Measurements from ENCODE around the gene ASB6.

ASB6 gene, protein sequence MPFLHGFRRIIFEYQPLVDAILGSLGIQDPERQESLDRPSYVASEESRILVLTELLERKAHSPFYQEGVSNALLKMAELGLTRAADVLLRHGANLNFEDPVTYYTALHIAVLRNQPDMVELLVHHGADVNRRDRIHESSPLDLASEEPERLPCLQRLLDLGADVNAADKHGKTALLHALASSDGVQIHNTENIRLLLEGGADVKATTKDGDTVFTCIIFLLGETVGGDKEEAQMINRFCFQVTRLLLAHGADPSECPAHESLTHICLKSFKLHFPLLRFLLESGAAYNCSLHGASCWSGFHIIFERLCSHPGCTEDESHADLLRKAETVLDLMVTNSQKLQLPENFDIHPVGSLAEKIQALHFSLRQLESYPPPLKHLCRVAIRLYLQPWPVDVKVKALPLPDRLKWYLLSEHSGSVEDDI

DNA sequence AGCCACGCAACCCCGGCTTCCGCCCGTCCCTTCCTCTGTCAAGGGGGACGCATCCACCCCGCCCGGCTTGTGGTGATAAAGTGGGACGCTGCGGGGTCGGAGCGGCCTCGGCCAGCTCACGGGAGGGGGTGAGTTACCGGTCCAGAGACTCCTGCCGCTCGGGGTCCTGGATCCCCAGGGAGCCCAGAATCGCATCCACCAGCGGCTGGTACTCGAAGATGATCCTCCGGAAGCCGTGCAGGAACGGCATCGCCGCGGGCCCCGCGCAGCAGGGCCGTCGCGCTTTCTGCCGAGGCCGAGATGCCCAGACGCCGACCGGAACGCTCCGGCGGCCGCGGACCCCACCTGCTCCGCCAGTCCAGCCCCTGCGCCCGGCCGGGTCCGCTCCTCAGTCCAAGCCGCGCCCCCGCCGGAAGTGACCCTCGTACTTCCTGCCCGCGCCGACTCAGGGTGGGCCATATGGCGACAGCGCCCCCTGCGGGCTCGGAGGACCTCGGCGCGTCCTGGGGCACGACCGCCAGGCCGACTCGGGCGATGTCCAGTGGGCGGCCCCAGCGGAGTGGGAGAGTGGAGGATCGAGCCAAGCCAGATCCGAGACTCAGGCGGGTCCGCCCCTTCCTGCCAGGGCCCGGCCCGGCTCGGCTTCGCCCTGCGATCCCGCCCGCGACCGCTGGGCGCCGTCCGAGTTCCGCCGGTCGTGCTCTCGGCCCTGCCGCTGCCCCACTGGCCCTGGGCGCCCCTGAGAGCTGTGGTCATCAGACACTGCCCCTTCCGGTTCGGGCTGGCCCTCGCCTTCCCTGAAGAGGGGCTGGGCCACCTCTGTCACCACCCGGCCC is at the start of gene ASB6:
TSS of gene ASB6 (minus strand) at position 402 of the 836 bp plus-strand sequence. CDS start at position 250, 152 bp downstream.
- peak; percentile 99 for DNase-seq

DNA sequence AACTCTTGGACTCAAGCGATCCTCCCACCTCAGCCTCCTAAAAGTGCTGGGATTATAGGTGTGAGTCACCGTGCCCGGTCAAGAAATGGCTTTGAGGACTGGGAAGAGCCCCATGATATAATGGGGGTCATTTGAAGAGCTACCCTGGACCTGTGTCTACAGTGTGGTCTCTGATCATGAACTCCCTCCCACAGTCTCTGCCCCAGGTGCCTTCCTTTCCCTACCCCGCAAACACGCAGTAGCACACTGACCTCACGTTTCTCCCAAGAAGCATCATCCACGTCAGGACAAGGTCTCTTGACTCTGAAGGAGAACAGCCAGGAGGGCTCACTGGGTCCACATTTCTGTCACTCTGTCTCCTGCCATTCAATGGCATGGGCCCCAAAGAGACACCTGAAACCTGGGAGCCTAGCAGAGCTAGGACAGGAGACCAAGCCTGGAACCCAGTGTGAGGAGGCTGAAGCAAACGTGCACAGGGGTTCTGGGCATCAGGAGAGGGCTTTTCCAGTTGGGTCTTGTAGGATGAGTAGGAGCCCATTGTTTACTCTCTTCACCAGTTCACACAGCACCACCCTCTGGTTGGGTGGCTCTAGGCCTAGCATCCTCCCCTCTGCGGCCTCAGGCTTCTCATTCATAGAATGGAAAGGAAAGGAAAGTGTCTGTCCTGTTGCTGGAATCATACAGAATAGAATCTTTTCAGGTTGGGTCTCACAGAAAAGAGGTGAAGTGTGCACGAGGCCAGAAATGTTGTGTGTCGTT is 46.5 kb upstream of the ASB6 start:
- DNase-seq: no peak

DNA sequence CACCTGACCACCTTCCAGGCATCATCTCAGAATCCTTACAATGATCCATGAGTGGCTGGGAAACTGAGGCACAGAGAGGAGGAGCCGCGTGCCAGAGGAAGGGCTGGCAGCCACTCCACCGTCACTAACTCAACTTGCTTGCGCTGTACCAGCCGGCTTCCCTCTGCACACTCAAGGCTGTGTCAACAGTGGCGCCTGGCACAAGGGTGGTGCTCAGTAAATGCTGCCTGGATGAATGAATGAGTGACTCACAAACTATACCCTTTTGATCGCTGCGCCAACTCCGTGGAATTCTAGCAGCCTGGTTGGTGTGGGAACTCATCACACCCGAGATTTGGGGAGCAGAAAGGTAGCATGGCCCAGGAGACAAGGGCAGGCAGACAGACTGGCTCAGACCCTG is 45.4 kb upstream of the ASB6 start:
- DNase-seq: no peak

DNA sequence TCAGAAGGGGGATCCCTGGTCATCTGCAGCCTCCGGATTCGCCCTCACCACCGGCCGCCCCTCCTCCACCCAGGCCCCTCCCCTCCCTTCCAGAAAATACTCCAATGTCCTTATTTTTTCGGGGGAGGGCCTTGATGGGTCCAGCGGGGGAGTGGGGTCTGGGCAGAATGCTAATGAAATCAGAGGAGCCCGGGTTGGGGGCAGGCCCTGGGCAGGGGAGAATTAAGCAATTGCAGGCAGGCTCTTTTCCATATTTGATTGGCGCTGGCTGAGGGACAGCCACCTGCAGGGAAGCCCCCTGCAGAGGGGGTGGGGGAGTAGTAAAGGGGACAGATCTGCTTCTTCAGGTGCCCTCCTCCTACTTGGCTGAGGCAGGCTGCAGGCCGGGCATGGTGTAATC is 44.8 kb upstream of the ASB6 start:
- DNase-seq: no peak

DNA sequence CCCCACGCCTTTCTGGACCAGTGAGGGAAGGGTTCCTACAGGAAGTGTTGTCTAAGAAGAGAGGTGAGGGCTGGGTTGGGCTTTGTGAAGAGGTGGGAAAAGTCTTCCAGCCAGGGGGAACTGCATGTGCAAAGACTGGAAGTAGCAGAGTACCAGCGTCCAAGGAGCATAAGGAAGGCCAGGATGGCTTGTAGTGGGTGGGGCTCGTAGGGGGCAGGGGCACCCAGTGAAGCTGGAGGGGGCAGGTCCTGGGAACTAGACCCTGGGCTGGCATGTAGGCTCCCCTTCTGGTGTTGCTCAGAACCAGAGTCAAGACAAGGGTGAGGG is 43.9 kb upstream of the ASB6 start:
- DNase-seq: no peak

DNA sequence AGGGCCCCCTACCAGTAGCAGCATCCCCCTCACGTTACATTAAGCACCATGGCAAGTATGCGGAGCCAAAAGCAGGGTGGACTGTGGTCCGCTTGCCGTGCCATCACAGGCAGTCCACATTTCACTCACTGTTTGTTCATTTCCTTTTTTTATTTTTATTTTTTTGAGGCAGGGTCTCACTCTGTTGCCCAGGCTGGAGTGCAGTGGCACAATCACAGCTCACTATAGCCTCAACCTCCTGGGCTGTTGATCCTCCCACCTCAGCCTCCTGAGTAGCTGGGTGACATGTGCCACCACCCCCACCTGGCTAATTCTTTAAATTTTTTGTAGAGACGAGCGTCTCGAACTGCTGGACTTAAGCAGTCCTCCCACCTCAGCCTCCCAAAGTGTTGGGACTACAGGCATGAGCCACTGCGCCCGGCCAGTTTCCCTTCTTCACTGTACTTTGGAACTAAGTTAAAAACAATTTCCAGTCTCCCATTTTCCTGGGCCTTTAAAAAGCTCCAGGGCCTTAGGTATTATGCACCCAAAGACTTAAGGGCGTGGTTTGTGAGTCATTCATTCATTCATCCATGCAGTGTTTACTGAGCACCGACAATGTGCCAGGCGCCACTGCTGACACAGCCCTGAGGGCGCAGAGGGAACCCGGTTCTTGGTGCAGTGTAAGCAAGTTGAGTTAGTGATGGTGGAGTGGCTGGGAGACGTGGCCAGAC is 43.4 kb upstream of the ASB6 start:
- no peak for DNase-seq

DNA sequence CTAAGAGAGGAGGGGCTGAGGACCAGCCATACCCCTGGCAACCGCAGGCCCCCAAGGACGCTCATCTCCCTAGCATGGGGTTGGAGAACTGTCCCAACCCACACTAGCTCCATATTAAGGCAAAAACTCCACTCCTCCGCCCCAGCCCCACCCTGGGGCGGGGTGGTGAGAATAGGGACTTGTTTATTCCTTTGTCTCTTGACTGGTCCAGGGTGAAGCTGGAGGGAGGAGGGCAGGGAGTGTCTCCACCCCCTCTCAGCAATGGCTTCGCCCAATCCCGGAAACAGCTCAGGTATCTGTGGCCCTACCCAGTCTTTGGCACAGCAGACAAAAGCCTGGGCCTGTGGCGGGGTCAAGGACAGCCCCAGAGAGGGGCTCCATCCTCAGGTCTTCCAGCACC is 40.4 kb upstream of the ASB6 start:
- no peak for DNase-seq

DNA sequence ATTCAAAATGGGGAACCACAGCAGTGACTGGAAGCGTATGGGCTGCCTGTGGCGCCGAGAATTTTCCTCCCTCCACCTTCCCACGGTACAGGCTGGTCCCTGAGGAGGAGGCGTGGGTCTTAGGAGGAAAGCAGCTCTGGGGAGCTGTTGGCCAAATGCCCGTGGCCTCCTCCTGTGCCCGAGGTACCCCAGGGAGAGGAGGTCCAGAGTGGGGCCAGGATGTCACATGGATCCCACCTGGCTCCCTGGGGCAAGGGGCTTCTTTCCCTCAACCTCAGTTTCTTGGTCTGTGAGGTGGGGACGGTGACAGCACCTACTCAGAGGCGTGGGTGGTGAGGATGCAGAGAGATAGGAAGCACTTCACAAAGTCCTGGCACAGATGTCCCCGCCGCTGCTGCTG is 40.0 kb upstream of the ASB6 start:
- no peak for DNase-seq

DNA sequence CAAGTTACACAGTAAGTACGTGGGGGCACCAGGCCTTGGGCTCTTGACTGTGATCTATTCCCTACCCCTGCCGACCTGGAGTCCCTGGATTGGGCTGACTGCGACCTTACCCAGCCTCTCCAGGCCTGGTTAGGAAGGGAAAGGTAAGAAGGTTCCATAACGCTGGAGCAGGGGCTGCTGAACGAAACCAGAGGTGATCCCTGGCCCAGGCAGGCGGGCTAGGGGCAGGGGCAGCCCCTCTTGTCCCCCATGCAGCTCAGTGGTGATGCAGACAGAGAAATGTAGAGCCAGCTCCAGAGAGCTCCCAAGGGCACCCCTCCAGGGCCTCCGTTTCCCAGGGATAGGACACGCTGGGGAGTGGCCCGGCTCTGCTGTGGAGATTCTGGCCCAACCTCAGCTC is 37.6 kb upstream of the ASB6 start:
- no peak for DNase-seq

DNA sequence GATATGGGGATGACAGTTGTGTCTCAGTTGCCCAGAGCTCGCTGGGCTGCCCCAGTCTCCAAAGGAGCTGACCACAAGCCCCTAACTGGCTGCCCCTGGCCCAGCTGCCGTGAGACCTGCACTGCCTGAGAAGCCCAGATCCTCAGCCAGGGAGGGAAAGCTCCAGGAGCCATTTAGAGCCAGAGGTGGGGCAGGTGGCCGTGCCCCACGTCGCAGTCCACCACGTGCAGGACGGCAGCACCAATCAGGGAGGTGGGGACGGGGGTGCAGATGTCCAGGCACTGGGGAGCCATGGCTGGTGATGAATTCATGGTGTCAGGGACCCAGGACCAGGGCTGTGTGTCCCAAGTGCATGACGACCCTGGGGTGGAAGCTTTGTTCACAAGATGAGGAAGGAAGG is 36.9 kb upstream of the ASB6 start:
- DNase-seq: no peak

DNA sequence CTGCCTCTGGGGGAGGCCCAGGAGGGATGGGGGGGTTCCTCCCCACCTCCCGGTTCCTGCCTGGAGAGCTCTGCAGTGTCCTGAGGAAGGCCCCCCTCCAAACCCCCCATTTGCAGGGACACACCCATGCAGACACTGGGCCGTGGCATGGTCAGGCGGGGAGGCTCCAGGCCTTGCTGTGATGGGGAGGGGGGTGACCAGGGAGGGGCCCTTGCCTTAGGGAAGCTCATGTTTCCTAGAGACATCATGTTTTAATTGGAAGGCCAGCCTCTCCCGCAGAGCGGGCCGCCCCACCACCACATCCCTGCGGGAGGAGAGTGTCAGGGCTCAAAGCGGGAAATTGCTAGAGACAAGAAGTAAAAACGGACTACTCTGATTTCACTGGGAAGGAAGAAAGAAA is 35.5 kb upstream of the ASB6 start:
- DNase-seq: peak; percentile 40

DNA sequence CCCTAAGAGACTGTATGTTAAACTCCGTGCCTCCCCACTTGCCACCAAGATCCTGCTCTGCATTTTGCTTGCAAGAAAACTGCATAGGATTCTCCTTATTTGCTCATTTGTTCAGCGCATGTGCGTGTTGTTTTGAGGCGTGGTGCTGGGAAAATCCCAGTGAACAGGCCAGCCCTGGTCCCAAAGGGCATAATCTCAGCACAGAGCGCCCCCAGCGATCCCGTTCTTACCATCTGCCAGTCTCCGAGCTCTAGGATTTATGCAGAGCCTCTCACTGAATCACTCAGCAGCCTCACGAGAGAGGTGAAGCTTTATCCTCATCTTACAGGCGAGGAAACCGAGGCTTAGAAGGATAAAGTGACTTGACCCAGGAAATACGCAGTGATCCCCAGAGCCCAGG is 35.0 kb upstream of the ASB6 start:
- DNase-seq: no peak

DNA sequence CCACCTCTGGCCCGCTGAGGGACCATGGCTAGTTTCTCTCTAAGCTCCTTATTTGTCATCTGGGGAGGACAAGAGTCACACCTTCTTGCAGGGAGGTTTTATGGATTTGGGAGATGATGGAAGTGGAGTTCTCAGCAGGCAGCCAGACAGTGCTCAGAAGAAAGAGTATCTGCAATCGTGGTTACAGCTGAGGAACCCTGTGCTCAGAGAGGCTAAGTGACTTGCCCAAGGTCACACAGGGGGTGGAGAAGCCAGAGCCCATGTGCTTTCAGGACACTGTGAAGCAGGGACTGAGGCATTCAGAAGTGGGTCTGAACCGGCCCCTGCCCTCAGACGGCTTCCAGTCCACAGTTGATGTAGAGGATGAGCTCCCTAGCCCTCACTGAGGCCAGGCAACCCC is 34.3 kb upstream of the ASB6 start:
- DNase-seq: no peak

DNA sequence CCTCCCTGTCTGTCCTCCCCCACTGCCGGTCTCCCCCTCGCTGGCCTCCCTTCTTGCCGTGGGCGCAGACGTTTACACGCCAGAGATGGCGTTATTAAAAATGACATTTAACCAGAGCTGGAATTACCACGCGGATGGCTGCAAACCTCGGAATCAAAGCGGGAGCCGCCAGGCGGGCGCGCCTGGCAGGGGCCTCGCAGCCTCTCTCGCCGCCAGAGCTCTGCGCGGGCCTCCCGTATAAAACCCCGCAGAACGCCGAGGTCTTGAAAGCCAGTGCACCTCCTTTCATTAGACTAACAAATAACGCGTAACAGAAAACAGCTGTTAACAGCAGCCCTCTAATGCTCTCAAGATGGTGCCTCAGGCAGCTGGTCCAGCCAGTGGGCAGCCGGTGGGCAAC is 33.7 kb upstream of the ASB6 start:
- DNase-seq: peak; percentile 39

DNA sequence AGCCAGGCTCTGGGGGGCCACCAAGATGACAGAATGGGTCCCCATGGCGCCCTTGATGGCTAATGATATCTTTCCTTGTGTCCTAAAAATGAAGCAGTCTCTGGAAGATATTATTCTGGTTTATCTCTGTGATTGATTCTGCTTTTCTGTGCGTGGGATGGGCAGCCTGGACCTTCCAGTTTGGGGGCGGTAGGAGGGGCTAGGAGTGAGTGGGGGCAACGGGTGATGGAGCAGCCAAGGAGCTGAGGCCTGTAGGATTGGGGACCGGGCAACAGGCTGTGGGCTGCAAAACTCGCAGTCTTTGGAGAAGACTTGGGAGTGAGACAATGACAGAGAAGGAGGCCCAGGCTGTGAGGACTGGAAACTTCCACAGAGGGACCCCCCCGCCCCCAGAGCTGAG is 32.3 kb upstream of the ASB6 start:
- DNase-seq: no peak

DNA sequence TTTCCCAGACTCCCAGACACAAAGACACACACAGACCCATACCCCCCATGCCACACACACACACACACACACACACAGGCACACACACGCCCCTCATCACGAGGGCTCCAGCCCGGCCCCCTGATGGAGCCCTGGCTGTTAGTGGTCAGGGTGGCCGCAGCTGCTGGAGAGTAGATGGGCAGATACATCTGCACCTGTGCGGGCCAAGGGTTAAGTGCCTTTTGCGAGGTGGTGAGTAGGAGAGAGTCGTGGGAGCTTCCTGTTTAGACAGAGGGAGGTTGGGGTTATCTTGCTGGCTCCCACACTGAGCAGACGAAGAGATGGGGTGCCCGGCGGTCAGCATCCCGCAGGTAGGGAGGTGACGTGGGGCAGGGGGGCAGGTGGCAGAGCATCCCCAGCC is 31.7 kb upstream of the ASB6 start:
- DNase-seq: no peak

DNA sequence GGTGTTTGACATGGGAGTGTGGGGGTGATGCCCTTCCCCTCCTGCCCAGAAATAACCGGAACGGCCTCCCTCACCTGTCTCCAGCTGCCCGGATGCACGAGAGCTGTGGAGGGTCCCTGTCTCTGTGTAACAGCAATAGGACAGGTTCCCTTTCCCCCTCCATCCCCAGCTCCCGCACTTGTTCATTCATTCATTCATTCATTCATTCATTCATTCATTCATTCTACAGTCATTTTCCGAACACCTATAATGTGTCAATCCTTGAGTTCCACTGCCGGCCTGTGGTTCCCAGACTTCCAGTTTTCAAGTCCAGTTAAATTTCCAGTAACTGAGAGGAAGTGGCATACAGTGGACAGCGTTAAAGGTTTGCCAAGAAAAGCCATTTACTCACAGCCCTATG is 30.8 kb upstream of the ASB6 start:
- no peak for DNase-seq

DNA sequence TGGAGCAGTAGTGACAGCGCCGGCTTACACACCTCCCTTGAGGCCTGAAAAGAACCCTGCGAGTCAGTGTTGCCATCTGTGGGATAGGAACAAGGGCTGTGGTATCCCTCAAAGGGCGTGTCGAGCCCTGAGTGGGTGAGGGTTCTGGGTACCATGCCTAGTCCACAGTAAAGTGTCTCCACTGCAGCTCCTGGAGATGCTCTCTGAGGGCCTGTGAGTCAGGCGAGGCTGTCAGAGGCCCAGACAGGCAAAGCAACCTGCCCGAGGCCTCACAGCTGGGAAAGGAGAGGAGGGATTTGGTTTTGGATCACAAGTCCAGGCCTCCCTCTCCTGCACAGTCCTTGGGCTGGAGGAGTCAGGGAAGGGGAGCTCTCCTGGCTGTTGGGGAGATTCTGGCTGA is 29.6 kb upstream of the ASB6 start:
- no peak for DNase-seq

DNA sequence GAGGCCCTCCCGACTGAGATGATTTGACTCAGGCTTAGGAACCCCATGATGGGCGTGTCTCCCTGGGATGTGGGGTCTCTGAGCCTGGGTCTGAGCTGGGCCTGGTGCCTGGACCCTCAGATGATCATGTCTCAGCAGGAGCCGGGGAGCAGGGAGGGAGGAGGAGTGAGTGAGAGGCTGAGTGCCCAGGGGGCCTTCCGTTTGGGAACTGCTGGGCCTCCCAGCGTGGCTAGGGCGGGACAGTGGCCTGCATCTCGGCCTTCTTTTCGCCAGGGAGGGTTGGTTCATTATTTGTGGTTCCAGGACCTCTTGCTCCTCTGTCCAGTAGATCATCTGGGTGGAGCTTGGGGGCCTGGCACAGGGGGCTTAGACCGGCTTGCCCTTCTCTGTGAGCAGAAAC is 29.1 kb upstream of the ASB6 start:
- DNase-seq: no peak

DNA sequence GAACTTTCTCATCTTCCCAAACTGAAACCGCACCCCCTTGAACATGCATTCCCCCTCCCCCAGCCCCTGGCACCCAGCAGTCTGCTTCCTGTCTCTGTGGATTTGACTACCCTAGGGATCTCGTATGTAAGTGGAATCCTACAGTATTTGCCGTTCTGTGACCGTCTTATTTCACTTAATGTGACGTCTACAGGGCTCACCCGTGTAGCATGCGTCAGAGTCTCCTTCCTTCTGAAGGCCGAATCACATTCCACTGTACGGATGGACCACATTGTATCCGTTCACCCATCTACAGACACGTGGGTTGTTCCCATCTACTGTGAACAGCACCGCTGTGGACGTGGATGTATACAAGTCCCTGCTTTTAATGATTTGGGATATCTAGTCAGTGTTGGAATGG is 28.0 kb upstream of the ASB6 start:
- no peak for DNase-seq

DNA sequence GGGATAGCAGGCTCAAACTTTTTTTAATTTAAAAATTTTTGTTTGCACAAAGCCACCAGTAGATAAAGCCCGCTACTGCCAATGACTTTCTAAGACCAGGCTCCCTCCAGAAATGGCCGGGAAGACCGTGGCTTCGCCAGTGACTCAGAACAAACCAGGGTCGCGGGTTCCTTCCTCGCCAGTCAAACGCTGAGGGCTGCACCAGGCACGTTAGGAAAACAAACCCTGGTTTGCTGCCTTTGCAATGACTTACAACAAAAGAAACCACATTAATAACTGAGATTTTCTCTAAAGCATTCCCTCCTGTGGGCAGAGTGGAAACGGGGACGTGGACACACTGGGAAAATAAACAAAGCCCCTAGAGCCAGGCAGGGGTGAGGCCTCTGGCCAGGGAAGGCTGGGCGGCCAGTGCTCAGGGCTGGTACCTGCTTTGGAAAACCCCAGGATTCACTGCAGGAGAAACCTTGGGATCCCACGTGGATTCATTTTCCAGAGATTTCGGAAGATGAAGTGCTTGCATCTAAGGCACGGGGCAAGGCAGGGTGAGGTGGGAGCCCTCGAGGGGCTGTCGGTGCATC is 27.3 kb upstream of the ASB6 start:
- DNase-seq: no peak

DNA sequence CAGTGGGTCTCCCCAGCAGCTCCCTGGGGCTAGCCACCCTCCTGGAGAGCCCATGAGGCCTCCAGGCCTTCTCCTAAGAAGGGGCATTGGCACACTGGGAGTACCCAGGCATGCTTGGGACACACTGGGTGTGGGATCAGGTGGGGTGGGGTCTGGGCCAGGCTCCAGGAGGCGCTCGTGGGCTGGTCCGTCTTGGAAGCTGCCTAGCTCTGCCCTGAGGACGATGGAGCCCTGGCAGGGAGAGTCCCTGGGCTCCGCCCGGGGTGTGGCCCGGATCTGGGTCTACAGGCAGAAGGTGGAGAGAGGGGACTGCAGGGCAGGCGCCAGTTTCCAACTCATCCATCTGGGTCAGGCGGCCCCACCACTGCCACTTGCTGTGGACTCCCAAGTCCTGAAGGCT is 25.9 kb upstream of the ASB6 start:
- DNase-seq: no peak

DNA sequence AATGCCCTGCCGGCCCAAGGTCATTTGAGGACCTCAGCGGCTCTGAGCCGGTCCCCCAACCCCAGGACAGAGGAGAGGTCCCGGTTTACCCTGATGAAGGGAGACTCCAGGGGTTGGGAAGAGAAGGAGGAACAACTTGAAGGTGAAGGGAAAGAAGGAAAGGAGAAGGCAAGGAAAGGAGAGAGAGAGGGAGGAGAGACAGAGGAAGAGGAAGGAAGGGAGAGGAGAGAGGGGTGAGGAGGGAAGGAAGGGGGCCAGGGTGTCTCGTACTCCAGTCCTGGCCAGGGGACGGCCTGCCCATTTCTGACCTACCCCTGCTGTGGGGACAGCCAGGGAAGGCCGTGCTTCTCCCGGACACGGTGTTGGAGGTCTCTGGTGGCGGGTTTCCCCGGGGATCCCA is 25.4 kb upstream of the ASB6 start:
- DNase-seq: no peak

Data from retina (tissue), 1 donor.